AG09319 (cell line): ENCODE measurements around the gene GPR160.
"Not testable (repeated sequence)": the region's sequence is repeated elsewhere in the genome, so short reads cannot be mapped to it uniquely, and the experiment has no call there.

ENCODE experiments used
- DNase-seq: peaks from one replicate; pipeline ENCODE4 v3.0.0-alpha.2; 2010; ENCODE audit warnings: low read depth; ENCODE audit errors: extremely low read depth
- CTCF ChIP-seq: IDR thresholded peaks from 2 replicates; pipeline ENCODE4 v1.5.1; 2011; ENCODE audit warnings: low read depth, mild to moderate bottlenecking, inconsistent platforms, low read length, moderate library complexity

GPR160 gene

GRCh38 chr3:170012683-170013400 is 25.0 kb upstream of the GPR160 start:
- DNase-seq = no peak
- TF ChIP-seq CTCF = no peak

GRCh38 chr3:170016057-170016456 is 21.7 kb upstream of the GPR160 start:
- no peak for TF ChIP-seq CTCF
- no peak for DNase-seq

- DNase-seq = not testable (repeated sequence)
Observed at GRCh38 chr3:170019306-170019705, 18.5 kb upstream of the GPR160 start.

DNA sequence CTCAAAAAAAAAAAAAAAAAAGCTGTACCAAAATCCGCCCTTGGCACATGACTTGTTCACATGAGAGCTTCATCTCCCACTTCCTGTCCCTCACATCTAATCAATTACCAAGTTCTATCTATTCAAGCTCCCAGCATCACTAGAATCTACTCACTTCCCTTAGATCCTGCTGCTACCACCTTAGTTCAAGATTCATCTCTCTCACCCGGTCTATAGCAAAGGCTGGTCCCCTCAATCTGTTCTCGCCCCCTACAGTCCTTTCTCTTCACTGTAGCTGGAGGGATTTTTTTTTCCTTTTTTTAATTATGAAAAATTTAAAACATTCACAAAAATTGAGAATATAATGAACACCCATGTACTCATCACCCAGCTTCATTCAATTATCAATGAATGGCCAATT is 16.7 kb upstream of the GPR160 start:
- DNase-seq = no peak
- no peak; the same call in 1 of the 2 replicates for TF ChIP-seq CTCF

DNA sequence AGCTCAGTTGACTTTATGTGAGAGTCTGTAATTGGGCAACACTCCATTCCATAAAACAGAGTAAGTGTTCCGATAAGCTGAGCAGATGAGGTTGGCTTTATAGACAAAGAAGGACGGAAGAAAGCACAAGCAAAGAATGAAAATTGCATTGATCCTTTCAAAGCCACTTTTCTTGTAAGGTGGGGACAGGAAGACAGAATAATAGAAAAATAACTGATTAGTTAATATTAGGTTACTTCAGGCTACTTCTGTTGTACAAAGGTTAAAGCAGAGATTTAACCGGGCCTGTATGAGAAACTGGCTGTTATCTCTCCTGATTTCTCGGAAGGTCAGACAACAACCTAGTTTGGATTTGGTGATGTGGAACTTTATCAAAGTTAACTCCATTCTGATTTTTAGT is 15.5 kb upstream of the GPR160 start:
- no peak for DNase-seq
- TF ChIP-seq CTCF = no peak

- no peak for TF ChIP-seq CTCF
- no peak for DNase-seq
Observed at GRCh38 chr3:170023165-170023564, 14.6 kb upstream of the GPR160 start.

GRCh38 chr3:170024581-170024980 is 13.2 kb upstream of the GPR160 start:
- no peak for TF ChIP-seq CTCF
- no peak for DNase-seq
